Upper lobe of left lung (tissue), 4 donors: ENCODE data around the gene CATSPERB.

Source experiments
- CTCF ChIP-seq, 6 experiments: fragments of 450-650 bp in 4 of 6; fragments of 200-600 bp in 2 of 6; sonication (generic) in 2 of 6; IDR thresholded peaks; one replicate each; pipeline ENCODE4 v1.5.1; 2016 to 2019; ENCODE audit warnings: antibody characterized with exemption in 6 of 6
- POLR2AphosphoS5 ChIP-seq, 2 donors: sonication (generic); formaldehyde crosslinking; IDR thresholded peaks; one replicate each; pipeline ENCODE4 v1.5.1; 2017; ENCODE audit warnings: antibody characterized with exemption in 2 of 2

- TF ChIP-seq POLR2AphosphoS5 (IDR thresholded peaks at IDR 0.05), result no peak
- TF ChIP-seq CTCF (IDR thresholded peaks at IDR 0.05), result no peak
These were observed 156.2 kb downstream of the CATSPERB start for GRCh38 chr14:91575469-91576208.
